ENCODE results near the gene HPCAL1. TPM values are rescaled to one million over a fixed set of nuclear protein-coding genes. Genes with fewer than 3 reads are reported as not detected.
A peak's percentile ranks its signal among the peaks of the same experiment; 100 is the strongest.

The HPCAL1 gene
- total RNA-seq, 2 experiments from 2014 or later = 109 to 114 TPM

GRCh38 chr2:10407841-10408648, 105.3 kb downstream of the HPCAL1 start:
- Mint-ChIP-seq H3K36me3 (ENCODE audit: low read depth) (peaks cover 15% of the 10 kb centered on the region), H3K9me3 (ENCODE audit: low read depth) (no peaks in the 10 kb centered on the region), H3K27ac (peak overlapping the region; percentile 99), H3K4me3 (peak overlapping the region; percentile 60), H3K4me1 (peaks cover 63% of the 10 kb centered on the region), H3K27me3 (no peaks in the 10 kb centered on the region)
- peak; percentile 86 for ATAC-seq
- ChIA-PET POLR2A (interaction anchor here (0.6 to 2.1 kb wide), 11 partner anchors 25 to 287 kb away, joined by 3 to 17 read pairs (median 5); partner anchors contain the start of genes HPCAL1 and ODC1), CTCF (interaction anchor here (0.6 to 4.9 kb wide), 49 partner anchors 11 to 350 kb away, joined by 3 to 78 read pairs (median 5); partner anchors contain the start of genes HPCAL1 and ODC1)
- DNase-seq = peak; percentile 85
- intact Hi-C loops (cut with DNase I, micrococcal nuclease) = loop anchor here (1.0 to 5.0 kb wide), 9 partner anchors 24 to 288 kb away; partner anchors contain the start of genes HPCAL1 (in 2 of the 2) and ODC1 (in 2 of the 2)

GRCh38 chr2:10408649-10409579, 106.2 kb downstream of the HPCAL1 start:
- DNase-seq = peak; percentile 91
- no peaks in the 10 kb centered on the region for H3K9me3 Mint-ChIP-seq (ENCODE audit: low read depth)
- H3K27me3 Mint-ChIP-seq = no peaks in the 10 kb centered on the region
- ATAC-seq = peak; percentile 65
- H3K27ac Mint-ChIP-seq = peak overlapping the region; percentile 99
- intact Hi-C loops (cut with DNase I, micrococcal nuclease) = loop anchor here (1.0 to 5.0 kb wide), 12 partner anchors 23 to 337 kb away; partner anchors contain the start of genes HPCAL1 (in 2 of the 2) and ODC1 (in 2 of the 2)
- peaks cover 63% of the 10 kb centered on the region for H3K4me1 Mint-ChIP-seq
- ChIA-PET CTCF (interaction anchor here (0.5 to 4.9 kb wide), 77 partner anchors 10 to 425 kb away, joined by 3 to 78 read pairs (median 4); partner anchors contain the start of genes HPCAL1 and ODC1), POLR2A (interaction anchor here (0.6 to 2.1 kb wide), 16 partner anchors 24 to 382 kb away, joined by 3 to 17 read pairs (median 5); partner anchors contain the start of genes HPCAL1 and ODC1)
- peaks cover 15% of the 10 kb centered on the region for H3K36me3 Mint-ChIP-seq (ENCODE audit: low read depth)
- peak overlapping the region; percentile 60 for H3K4me3 Mint-ChIP-seq

- no peak for ATAC-seq
- Mint-ChIP-seq H3K4me3 (no peak overlapping the region), H3K36me3 (ENCODE audit: low read depth) (peaks cover 15% of the 10 kb centered on the region), H3K4me1 (peaks cover 62% of the 10 kb centered on the region), H3K27me3 (no peaks in the 10 kb centered on the region), H3K27ac (no peak overlapping the region), H3K9me3 (ENCODE audit: low read depth) (no peaks in the 10 kb centered on the region)
- intact Hi-C loops (cut with DNase I, micrococcal nuclease) = no loop called here
- POLR2A ChIA-PET = interaction anchor here (0.6 to 0.7 kb wide), 4 partner anchors 35 to 228 kb away, joined by 3 to 6 read pairs (median 3); no protein-coding TSS in a partner anchor
- CTCF ChIA-PET = interaction anchor here (0.5 to 4.9 kb wide), 35 partner anchors 11 to 426 kb away, joined by 3 to 78 read pairs (median 4); partner anchors contain the start of gene HPCAL1
- no peak for DNase-seq
These were observed 107.5 kb downstream of the HPCAL1 start for GRCh38 chr2:10410001-10410822.

GRCh38 chr2:10410823-10411437, 108.2 kb downstream of the HPCAL1 start:
- Mint-ChIP-seq H3K27me3 (no peaks in the 10 kb centered on the region), H3K9me3 (ENCODE audit: low read depth) (no peaks in the 10 kb centered on the region), H3K4me1 (peaks cover 56% of the 10 kb centered on the region), H3K36me3 (ENCODE audit: low read depth) (peaks cover 15% of the 10 kb centered on the region), H3K4me3 (no peak overlapping the region), H3K27ac (no peak overlapping the region)
- ATAC-seq = no peak
- intact Hi-C loops (cut with DNase I, micrococcal nuclease) = no loop called here
- ChIA-PET POLR2A (no interaction called here), CTCF (interaction anchor here (0.5 to 4.9 kb wide), 7 partner anchors 24 to 339 kb away, joined by 3 to 78 read pairs (median 3); partner anchors contain the start of gene HPCAL1)
- no peak for DNase-seq

GRCh38 chr2:10411557-10411956, 108.9 kb downstream of the HPCAL1 start:
- ChIA-PET CTCF (interaction anchor here (0.6 to 4.9 kb wide), 2 partner anchors 108 to 315 kb away, joined by 3 to 78 read pairs; partner anchors contain the start of gene HPCAL1), POLR2A (no interaction called here)
- no peak overlapping the region for H3K27ac Mint-ChIP-seq
- DNase-seq (no peak), ATAC-seq (no peak)
- H3K27me3 Mint-ChIP-seq = no peaks in the 10 kb centered on the region
- H3K36me3 Mint-ChIP-seq (ENCODE audit: low read depth) = peaks cover 15% of the 10 kb centered on the region
- H3K4me3 Mint-ChIP-seq = no peak overlapping the region
- H3K9me3 Mint-ChIP-seq (ENCODE audit: low read depth) = no peaks in the 10 kb centered on the region
- intact Hi-C loops (cut with DNase I, micrococcal nuclease) = no loop called here
- peaks cover 50% of the 10 kb centered on the region for H3K4me1 Mint-ChIP-seq

GRCh38 chr2:10412380-10412779, 109.7 kb downstream of the HPCAL1 start:
- no peaks in the 10 kb centered on the region for H3K9me3 Mint-ChIP-seq (ENCODE audit: low read depth)
- H3K27me3 Mint-ChIP-seq = no peaks in the 10 kb centered on the region
- ChIA-PET POLR2A (no interaction called here), CTCF (interaction anchor here (0.7 to 0.8 kb wide), 2 partner anchors 19 to 271 kb away, joined by 3 read pairs; no protein-coding TSS in a partner anchor)
- H3K36me3 Mint-ChIP-seq (ENCODE audit: low read depth) = peaks cover 15% of the 10 kb centered on the region
- H3K4me1 Mint-ChIP-seq = peaks cover 42% of the 10 kb centered on the region
- H3K4me3 Mint-ChIP-seq = no peak overlapping the region
- no peak overlapping the region for H3K27ac Mint-ChIP-seq
- intact Hi-C loops (cut with DNase I, micrococcal nuclease) = no loop called here
- ATAC-seq (no peak), DNase-seq (peak; percentile 73)

GRCh38 chr2:10413503-10413902, 110.8 kb downstream of the HPCAL1 start:
- CTCF ChIA-PET = no interaction called here
- no peak overlapping the region for H3K27ac Mint-ChIP-seq
- H3K4me1 Mint-ChIP-seq = peaks cover 30% of the 10 kb centered on the region
- H3K27me3 Mint-ChIP-seq = no peaks in the 10 kb centered on the region
- ATAC-seq (no peak), DNase-seq (no peak)
- intact Hi-C loops (cut with DNase I, micrococcal nuclease) = no loop called here
- POLR2A ChIA-PET = no interaction called here
- no peaks in the 10 kb centered on the region for H3K9me3 Mint-ChIP-seq (ENCODE audit: low read depth)
- H3K4me3 Mint-ChIP-seq = no peak overlapping the region
- H3K36me3 Mint-ChIP-seq (ENCODE audit: low read depth) = peaks cover 15% of the 10 kb centered on the region

- H3K27ac Mint-ChIP-seq = no peak overlapping the region
- no peak for ATAC-seq
These were observed 111.3 kb downstream of the HPCAL1 start for GRCh38 chr2:10413991-10414451.

GRCh38 chr2:10414591-10414990, 111.9 kb downstream of the HPCAL1 start:
- H3K36me3 Mint-ChIP-seq (ENCODE audit: low read depth) = peaks cover 11% of the 10 kb centered on the region
- ATAC-seq (no peak), DNase-seq (no peak)
- H3K4me3 Mint-ChIP-seq = no peak overlapping the region
- CTCF ChIA-PET = interaction anchor here (0.7 kb wide), 1 partner anchor 111 kb away, joined by 4 read pairs; no protein-coding TSS in a partner anchor
- POLR2A ChIA-PET = no interaction called here
- no peaks in the 10 kb centered on the region for H3K27me3 Mint-ChIP-seq
- no peak overlapping the region for H3K27ac Mint-ChIP-seq
- intact Hi-C loops (cut with DNase I, micrococcal nuclease) = no loop called here
- peaks cover 19% of the 10 kb centered on the region for H3K4me1 Mint-ChIP-seq
- H3K9me3 Mint-ChIP-seq (ENCODE audit: low read depth) = no peaks in the 10 kb centered on the region

More at GRCh38 chr2:10413991-10414451, 111.3 kb downstream of the HPCAL1 start:
- peaks cover 12% of the 10 kb centered on the region for H3K36me3 Mint-ChIP-seq (ENCODE audit: low read depth)
- ChIA-PET CTCF (interaction anchor here (0.7 kb wide), 1 partner anchor 110 kb away, joined by 4 read pairs; no protein-coding TSS in a partner anchor), POLR2A (no interaction called here)
- no peak for DNase-seq
- no peaks in the 10 kb centered on the region for H3K27me3 Mint-ChIP-seq
- intact Hi-C loops (cut with DNase I, micrococcal nuclease) = no loop called here
- H3K4me3 Mint-ChIP-seq = no peak overlapping the region
- no peaks in the 10 kb centered on the region for H3K9me3 Mint-ChIP-seq (ENCODE audit: low read depth)
- H3K4me1 Mint-ChIP-seq = peaks cover 25% of the 10 kb centered on the region

- Mint-ChIP-seq H3K9me3 (ENCODE audit: low read depth) (no peaks in the 10 kb centered on the region), H3K27ac (no peak overlapping the region), H3K4me3 (no peak overlapping the region), H3K27me3 (no peaks in the 10 kb centered on the region), H3K36me3 (ENCODE audit: low read depth) (peaks cover 14% of the 10 kb centered on the region), H3K4me1 (peaks cover 17% of the 10 kb centered on the region)
- POLR2A ChIA-PET = no interaction called here
- no peak for ATAC-seq
- intact Hi-C loops (cut with DNase I, micrococcal nuclease) = no loop called here
- DNase-seq = no peak
- CTCF ChIA-PET = interaction anchor here (0.7 kb wide), 1 partner anchor 185 kb away, joined by 3 read pairs; no protein-coding TSS in a partner anchor
These were observed 112.3 kb downstream of the HPCAL1 start for GRCh38 chr2:10415048-10415447.
